Mucosa of descending colon (tissue), 3 donors: ENCODE data around the gene GNAO1. TPM values are rescaled to one million over a fixed set of nuclear protein-coding genes. Genes with fewer than 3 reads are reported as not detected.

Experiments
- ATAC-seq: fragments of 200-7000 bp; cut with Tn5 transposase; one replicate; pipeline ENCODE4 v1.9.1; 2020; ENCODE audit warnings: mild to moderate bottlenecking, moderate library complexity
- DNase-seq, 3 donors: peaks; one replicate each; pipeline ENCODE4 v3.0.0-alpha.2; 2020
- H3K36me3 ChIP-seq: fragments of 200-600 bp; one replicate; pipeline ENCODE4 v1.8.0; 2021; ENCODE audit warnings: low read depth, mild to moderate bottlenecking
- H3K4me1 ChIP-seq: fragments of 200-600 bp; one replicate; pipeline ENCODE4 v1.8.0; 2021; ENCODE audit warnings: low read depth, mild to moderate bottlenecking
- H3K4me3 ChIP-seq: fragments of 200-600 bp; one replicate; pipeline ENCODE4 v1.8.0; 2021; ENCODE audit warnings: mild to moderate bottlenecking
- H3K9me3 ChIP-seq: fragments of 200-600 bp; one replicate; pipeline ENCODE4 v1.8.0; 2021; ENCODE audit warnings: mild to moderate bottlenecking
- CTCF ChIP-seq: fragments of 200-600 bp; IDR thresholded peaks from one replicate; pipeline ENCODE4 v1.8.0; 2022; ENCODE audit warnings: antibody characterized with exemption, mild to moderate bottlenecking
- intact Hi-C, 2 donors: fragments of 100-400 bp; cut with DNase I in 1 of 2; cut with micrococcal nuclease in 1 of 2; formaldehyde crosslinking; loops; one replicate each; pipeline versions ENCODE4 v1.11.0 to v1.11.1; 2022; cut with DNase I, micrococcal nuclease
- total RNA-seq, 3 donors: library from RNA; stranded (reverse); fragmentation: NEBNext Ultra II Directional in 2 of 3; extraction: Animal tissue kit (Norgen Biotek cat#: 25700) in 2 of 3; gene quantifications; one replicate each; pipeline versions ENCODE4 v1.2.1 to v1.2.4, GENCODE V29; 2021 to 2023
- donor health status: DM: no; HTN: no; CAD: no; lungs with moderate emphysema.
- donor health status: DM: no; HTN: no; CAD: no.
- donor health status: DM: no; HTN: yes; CAD: no.

Gene GNAO1
- total RNA-seq, 3 donors from 2014 or later: 8.3 to 113 (median 9.8) TPM

GRCh38 chr16:56274369-56274768 is 83.1 kb downstream of the GNAO1 start:
- DNase-seq (no peak), ATAC-seq (no peak)
- intact Hi-C loops: no loop called here
- H3K4me3 ChIP-seq: no peak overlapping the region
- H3K36me3 ChIP-seq: no peaks in the 10 kb centered on the region
- H3K9me3 ChIP-seq: no peaks in the 10 kb centered on the region
- TF ChIP-seq CTCF: no peak
- H3K4me1 ChIP-seq: no peaks in the 10 kb centered on the region

GRCh38 chr16:56275076-56275475 is 83.8 kb downstream of the GNAO1 start:
- no peak for DNase-seq
- no peak overlapping the region for H3K4me3 ChIP-seq
- no peaks in the 10 kb centered on the region for H3K9me3 ChIP-seq
- no peak for TF ChIP-seq CTCF
- ATAC-seq: no peak
- H3K4me1 ChIP-seq: no peaks in the 10 kb centered on the region
- intact Hi-C loops: no loop called here
- H3K36me3 ChIP-seq: no peaks in the 10 kb centered on the region

- no peaks in the 10 kb centered on the region for H3K9me3 ChIP-seq
- DNase-seq (no peak), ATAC-seq (no peak)
- TF ChIP-seq CTCF: no peak
- H3K4me1 ChIP-seq: no peaks in the 10 kb centered on the region
- H3K4me3 ChIP-seq: no peak overlapping the region
- no peaks in the 10 kb centered on the region for H3K36me3 ChIP-seq
- intact Hi-C loops: no loop called here
Measured at GRCh38 chr16:56275801-56276200, 84.5 kb downstream of the GNAO1 start.

- H3K4me1 ChIP-seq: no peaks in the 10 kb centered on the region
- no peaks in the 10 kb centered on the region for H3K36me3 ChIP-seq
- ATAC-seq (no peak), DNase-seq (no peak)
- no peak overlapping the region for H3K4me3 ChIP-seq
- TF ChIP-seq CTCF: no peak
- no peaks in the 10 kb centered on the region for H3K9me3 ChIP-seq
- intact Hi-C loops: no loop called here
Measured at GRCh38 chr16:56277075-56277474, 85.8 kb downstream of the GNAO1 start.

GRCh38 chr16:56278196-56278855 is 87.0 kb downstream of the GNAO1 start:
- intact Hi-C loops: no loop called here
- Histone ChIP-seq H3K4me1 (no peaks in the 10 kb centered on the region), H3K36me3 (no peaks in the 10 kb centered on the region), H3K4me3 (no peak overlapping the region), H3K9me3 (no peaks in the 10 kb centered on the region)
- ATAC-seq (no peak), DNase-seq (no peak)
- no peak for TF ChIP-seq CTCF

- Histone ChIP-seq H3K4me3 (no peak overlapping the region), H3K36me3 (no peaks in the 10 kb centered on the region), H3K9me3 (no peaks in the 10 kb centered on the region), H3K4me1 (no peaks in the 10 kb centered on the region)
- DNase-seq (peak; percentile 16 to 73 (median 38)), ATAC-seq (peak; percentile 87)
- intact Hi-C loops: no loop called here
- TF ChIP-seq CTCF: no peak
Measured at GRCh38 chr16:56279132-56279531, 87.8 kb downstream of the GNAO1 start.
